Endothelial cell (in vitro differentiated cells): ENCODE measurements around the gene NPDC1. TPM values are rescaled to one million over a fixed set of nuclear protein-coding genes. Genes with fewer than 3 reads are reported as not detected.
"Not testable (repeated sequence)": the region's sequence is repeated elsewhere in the genome, so short reads cannot be mapped to it uniquely, and the experiment has no call there.

Source experiments
- DNase-seq: peaks from one replicate; pipeline ENCODE4 v3.0.0; 2021; ENCODE audit warnings: low spot score
- H3K27ac Mint-ChIP-seq: one replicate; pipeline ENCODE4 v1.8.0; 2021; ENCODE audit warnings: mixed read lengths, inconsistent platforms; ENCODE audit not compliant: unreplicated experiment
- H3K27me3 Mint-ChIP-seq: one replicate; pipeline ENCODE4 v1.8.0; 2021; ENCODE audit warnings: mild to moderate bottlenecking, moderate library complexity, mixed read lengths, inconsistent platforms; ENCODE audit not compliant: unreplicated experiment
- H3K36me3 Mint-ChIP-seq: one replicate; pipeline ENCODE4 v1.8.0; 2021; ENCODE audit warnings: mild to moderate bottlenecking, low read depth, mixed read lengths, inconsistent platforms; ENCODE audit not compliant: unreplicated experiment
- H3K4me1 Mint-ChIP-seq: one replicate; pipeline ENCODE4 v1.8.0; 2021; ENCODE audit warnings: mild to moderate bottlenecking, mixed read lengths, inconsistent platforms; ENCODE audit not compliant: unreplicated experiment
- H3K4me3 Mint-ChIP-seq: one replicate; pipeline ENCODE4 v1.8.0; 2021; ENCODE audit warnings: mild to moderate bottlenecking, mixed read lengths, inconsistent platforms; ENCODE audit not compliant: unreplicated experiment
- H3K9me3 Mint-ChIP-seq: one replicate; pipeline ENCODE4 v1.8.0; 2021; ENCODE audit warnings: mixed read lengths, inconsistent platforms; ENCODE audit not compliant: unreplicated experiment
- total RNA-seq: library from RNA; stranded (reverse); fragmentation: NEBNext Ultra II Directional; extraction: Animal tissue kit (Norgen Biotek cat#: 25700); gene quantifications from one replicate; pipeline ENCODE4 v1.2.1, GENCODE V29; 2021; ENCODE audit not compliant: unreplicated experiment
- TF ChIP-seq, protein P1 (sequence below): fragments of 200-600 bp; sonication (generic); IDR thresholded peaks from one replicate; pipeline ENCODE4 v1.5.0; 2021; ENCODE audit warnings: antibody characterized with exemption; ENCODE audit not compliant: unreplicated experiment

Gene NPDC1
- total RNA-seq, 1 donor from 2014 or later, result 116 TPM

DNA sequence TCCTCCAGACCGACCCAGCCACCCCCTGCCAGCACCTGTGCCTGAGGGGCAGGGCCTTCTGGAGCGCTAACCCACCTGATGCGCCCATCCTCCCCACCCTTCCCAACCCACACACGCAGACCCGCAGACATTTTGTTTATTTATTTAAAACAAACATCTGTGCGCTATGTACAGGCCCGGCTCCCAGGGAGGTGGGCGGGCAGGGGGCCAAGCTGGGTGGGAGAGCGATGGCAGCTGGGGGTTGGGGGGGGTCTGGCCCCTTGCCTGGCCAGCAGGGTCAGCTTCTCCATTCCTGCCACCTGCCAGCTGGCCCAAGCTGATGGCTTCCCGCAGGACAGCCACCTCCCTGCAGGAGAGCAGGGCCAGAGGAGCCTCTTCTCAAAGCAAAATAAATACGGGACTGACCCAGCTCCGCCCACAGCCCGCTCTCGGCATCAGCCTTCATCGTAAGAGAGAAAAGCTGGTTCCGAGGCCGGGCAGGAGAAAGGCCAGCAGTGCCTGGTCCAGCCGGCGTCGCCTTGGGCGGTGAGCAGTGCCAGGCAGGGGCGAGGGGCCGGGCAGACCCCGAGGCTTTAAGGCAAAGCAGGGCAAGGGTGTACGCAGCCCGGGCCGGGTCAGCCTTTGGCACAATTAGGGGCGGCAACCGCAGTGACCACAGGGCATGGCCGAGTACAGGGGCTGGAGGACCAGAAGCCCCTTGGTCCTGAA, 38.7 kb downstream of the NPDC1 start:
- TF ChIP-seq, protein P1, sequence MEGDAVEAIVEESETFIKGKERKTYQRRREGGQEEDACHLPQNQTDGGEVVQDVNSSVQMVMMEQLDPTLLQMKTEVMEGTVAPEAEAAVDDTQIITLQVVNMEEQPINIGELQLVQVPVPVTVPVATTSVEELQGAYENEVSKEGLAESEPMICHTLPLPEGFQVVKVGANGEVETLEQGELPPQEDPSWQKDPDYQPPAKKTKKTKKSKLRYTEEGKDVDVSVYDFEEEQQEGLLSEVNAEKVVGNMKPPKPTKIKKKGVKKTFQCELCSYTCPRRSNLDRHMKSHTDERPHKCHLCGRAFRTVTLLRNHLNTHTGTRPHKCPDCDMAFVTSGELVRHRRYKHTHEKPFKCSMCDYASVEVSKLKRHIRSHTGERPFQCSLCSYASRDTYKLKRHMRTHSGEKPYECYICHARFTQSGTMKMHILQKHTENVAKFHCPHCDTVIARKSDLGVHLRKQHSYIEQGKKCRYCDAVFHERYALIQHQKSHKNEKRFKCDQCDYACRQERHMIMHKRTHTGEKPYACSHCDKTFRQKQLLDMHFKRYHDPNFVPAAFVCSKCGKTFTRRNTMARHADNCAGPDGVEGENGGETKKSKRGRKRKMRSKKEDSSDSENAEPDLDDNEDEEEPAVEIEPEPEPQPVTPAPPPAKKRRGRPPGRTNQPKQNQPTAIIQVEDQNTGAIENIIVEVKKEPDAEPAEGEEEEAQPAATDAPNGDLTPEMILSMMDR, result no peak
- Mint-ChIP-seq H3K27me3 (peaks cover 7% of the 10 kb centered on the region), H3K27ac (no peak overlapping the region), H3K36me3 (no peaks in the 10 kb centered on the region), H3K4me1 (no peaks in the 10 kb centered on the region), H3K9me3 (peaks cover 5% of the 10 kb centered on the region), H3K4me3 (no peak overlapping the region)
- no peak for DNase-seq

DNA sequence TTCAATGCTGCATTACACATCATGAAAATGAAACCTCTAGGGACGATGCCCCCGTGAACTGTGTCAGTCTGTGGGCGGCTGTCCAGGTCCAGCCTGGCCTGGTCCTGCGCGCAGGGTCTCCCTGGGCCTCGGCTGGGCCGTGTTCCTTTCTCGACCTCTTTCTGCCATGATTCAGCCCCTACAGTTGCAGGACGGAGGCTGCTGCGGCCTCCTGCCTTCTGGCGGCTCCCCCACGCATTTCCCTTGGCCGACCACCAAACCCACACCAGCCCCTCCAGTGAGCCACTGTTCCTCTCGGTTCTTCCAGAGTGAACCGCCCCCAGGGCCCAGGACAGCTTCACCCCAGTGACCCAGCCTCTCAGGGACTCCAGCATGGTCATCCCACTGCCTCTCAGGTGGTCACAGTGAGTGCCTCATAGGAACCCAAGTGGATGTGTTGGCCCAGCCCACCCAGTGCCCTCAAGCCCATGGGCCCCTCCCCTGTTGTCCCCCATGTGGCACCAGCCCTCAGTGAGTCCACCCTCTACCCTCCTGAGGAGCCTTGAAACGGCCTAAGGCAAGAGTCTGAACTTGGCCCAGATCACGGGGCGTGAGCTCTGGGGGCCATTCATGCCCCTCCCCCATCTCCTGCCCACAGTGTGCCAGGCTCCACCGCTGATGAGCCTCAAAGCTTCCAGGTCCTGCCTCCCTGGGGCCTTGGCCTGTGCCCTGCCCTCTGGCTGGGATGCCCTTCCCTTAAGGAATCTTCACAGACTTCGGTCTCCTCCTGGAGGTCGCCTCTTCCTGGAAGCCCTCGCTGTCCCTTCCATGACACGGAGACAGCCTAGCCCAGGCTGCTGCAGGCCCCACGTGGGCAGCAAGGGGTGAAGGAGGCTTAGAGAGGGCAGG, 39.6 kb downstream of the NPDC1 start:
- no peak overlapping the region for H3K4me3 Mint-ChIP-seq
- H3K27ac Mint-ChIP-seq, result no peak overlapping the region
- H3K36me3 Mint-ChIP-seq, result no peaks in the 10 kb centered on the region
- H3K27me3 Mint-ChIP-seq, result peaks cover 7% of the 10 kb centered on the region
- H3K4me1 Mint-ChIP-seq, result no peaks in the 10 kb centered on the region
- TF ChIP-seq, protein P1, result no peak
- DNase-seq, result no peak
- peaks cover 5% of the 10 kb centered on the region for H3K9me3 Mint-ChIP-seq

DNA sequence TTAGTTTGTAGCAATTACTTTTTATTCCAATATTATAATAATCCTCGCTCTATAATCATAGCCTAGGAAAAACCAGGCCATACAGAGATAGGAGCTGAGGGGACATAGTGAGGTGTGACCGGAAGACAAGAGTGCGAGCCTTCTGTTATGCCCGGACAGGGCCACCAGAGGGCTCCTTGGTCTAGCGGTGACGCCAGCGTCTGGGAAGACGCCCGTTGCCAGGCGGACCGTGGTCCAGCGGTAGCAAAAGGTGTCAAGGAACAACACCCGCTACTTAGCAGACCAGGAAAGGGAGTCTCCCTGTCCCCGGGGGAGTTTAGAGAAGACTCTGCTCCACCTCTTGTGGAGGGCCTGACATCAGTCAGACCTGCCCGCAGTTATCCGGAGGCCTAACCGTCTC, 41.7 kb downstream of the NPDC1 start:
- DNase-seq, H3K4me1 Mint-ChIP-seq, H3K27me3 Mint-ChIP-seq, H3K36me3 Mint-ChIP-seq, H3K4me3 Mint-ChIP-seq, H3K27ac Mint-ChIP-seq, H3K9me3 Mint-ChIP-seq: not testable (repeated sequence)
- TF ChIP-seq, protein P1, result peak; percentile 28

DNA sequence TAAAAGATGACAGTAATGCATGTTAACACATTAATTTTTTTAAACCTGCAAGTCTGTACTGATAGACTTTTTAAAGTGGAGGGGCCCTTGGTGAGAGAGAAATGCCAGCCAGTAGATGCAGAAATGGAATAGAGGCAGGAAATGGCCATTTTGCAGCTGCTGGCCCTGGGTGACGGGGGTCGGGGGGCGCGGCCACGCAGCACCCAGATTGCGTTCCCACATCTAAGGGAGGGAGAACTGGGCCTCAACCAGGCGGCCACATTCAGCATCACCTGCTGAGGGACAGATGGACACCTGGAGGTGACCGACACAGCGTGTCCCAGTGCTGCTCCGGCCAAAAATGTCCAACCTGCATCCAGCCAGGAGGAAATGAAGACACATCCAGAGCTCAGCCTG, 43.3 kb downstream of the NPDC1 start:
- Mint-ChIP-seq H3K27ac (no peak overlapping the region), H3K9me3 (peaks cover 5% of the 10 kb centered on the region), H3K4me3 (no peak overlapping the region), H3K27me3 (peaks cover 15% of the 10 kb centered on the region), H3K36me3 (peaks cover 3% of the 10 kb centered on the region), H3K4me1 (peaks cover 4% of the 10 kb centered on the region)
- TF ChIP-seq, protein P1, result no peak
- DNase-seq, result no peak
